Fibroblast of skin of left biceps (primary cell): ENCODE data around the gene METTL6.
"Not testable (repeated sequence)": the region's sequence is repeated elsewhere in the genome, so short reads cannot be mapped to it uniquely, and the experiment has no call there.

Experiments
- DNase-seq, 2 experiments: peaks; one replicate each; pipeline ENCODE4 v3.0.0-alpha.2; 2013; ENCODE audit warnings: low read depth in 2 of 2

METTL6 gene

DNA sequence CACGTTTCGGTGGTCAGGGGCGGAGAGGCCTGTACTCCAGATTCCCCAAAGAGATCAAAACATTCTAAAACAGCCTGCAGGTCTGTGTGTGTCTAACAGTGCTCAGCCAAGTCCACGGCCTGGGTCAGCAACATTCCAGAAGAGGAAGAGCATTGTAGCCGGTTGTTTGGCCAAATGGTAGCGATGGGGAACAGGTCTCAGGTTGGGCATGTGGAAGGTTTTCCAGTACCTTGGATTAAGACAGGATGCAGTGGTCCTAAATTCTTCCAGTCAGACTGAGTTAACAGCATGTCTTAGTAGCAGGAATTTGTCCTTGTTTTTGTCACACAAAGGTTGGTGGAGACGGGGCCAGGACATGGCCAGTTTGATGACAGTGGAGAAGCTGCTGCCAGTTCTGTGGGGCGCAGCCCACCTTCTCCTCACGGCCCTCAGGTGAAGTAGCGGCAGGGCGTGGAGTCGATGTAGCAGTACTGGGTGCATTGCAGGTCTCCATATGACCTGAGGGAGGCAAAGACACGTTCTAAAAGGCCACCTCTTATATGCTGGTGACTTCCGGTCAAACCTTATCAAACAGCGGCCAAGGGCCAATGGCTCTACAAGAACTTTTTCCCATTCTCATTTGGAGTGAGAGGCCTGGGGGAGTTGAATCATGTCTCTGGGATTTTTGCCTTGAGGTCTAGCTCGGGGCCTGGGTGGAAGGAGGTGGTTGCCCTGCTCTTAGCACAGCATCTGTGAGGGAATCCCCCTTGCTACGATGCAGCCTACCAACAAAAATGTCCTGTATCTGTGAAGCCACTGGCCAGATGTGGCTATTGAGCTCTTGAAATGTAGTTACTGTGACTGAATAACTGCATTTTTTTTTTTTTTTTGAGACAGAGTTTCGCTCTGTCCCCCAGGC is 24.1 kb upstream of the METTL6 start:
- no peak for DNase-seq

DNA sequence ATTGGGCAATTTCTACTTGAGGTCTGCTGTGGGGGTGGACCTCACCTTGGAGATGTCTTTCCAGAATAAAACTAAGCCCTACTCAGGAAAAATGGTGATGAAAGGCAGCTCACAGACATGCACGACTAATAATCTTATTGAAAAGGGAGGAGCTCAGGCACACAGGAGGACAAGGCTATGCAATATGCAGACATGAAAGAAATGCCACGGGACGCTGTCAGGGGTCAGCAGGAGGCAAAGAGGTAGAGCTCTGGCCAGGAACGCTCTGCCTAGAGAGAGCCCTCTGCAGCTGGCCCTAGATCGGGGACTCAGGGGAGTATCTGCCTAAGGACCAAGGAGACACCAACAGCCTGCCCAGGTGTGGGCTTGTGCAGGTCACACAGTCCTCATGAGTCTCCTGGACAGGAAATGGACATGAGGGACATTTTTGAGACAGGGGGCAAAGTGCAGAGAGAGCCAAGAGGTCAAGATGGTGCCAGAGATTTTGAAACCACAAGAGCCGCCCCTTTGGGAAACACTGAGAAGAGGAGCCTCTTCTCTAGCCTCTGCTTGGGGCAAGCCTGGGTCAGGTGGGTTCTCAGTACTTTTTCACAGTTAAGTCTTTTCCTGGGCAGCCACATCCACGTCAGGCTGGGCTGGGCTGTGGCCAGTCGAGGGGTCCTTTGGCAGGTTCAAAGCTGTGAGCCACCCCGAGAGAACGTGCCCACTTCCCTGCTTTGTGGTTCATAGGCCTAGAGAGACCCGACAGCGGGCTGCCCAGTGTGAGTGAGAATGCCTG is 23.3 kb upstream of the METTL6 start:
- no peak for DNase-seq

DNA sequence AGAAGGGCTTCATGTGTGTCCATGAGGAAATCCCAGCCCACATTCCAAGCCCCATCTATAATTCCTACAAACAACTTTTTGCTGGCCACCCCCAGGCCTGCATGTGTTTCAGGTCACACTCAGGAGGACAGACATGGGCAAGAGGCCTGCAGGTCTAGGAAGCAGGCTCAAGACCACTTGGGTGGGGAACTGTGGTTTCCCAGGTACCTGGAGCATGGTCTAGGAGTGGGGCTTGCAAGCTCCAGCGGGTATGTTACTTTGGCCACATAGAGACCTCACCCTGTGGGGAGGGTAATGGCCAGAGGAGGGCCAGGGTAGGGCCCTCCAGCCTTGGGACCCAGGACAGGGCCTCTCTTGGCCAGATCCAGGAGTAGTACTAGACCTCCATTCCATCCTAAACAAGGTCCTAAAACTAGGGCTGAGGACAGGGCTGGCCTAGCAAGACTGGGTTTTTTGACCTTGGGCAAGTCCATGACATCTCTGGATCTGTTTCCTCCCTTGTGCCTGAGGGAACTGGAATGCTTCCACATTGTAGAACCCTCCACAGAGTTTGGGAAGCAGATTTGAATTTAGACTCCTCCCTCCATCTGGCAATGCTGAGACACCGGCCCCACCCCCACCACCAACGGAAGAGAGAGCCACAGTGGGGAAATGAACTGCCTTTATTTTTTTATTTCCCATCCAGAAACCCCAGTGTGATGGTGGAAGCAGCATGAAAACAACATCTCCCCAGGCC is 22.3 kb upstream of the METTL6 start:
- DNase-seq: no peak

DNA sequence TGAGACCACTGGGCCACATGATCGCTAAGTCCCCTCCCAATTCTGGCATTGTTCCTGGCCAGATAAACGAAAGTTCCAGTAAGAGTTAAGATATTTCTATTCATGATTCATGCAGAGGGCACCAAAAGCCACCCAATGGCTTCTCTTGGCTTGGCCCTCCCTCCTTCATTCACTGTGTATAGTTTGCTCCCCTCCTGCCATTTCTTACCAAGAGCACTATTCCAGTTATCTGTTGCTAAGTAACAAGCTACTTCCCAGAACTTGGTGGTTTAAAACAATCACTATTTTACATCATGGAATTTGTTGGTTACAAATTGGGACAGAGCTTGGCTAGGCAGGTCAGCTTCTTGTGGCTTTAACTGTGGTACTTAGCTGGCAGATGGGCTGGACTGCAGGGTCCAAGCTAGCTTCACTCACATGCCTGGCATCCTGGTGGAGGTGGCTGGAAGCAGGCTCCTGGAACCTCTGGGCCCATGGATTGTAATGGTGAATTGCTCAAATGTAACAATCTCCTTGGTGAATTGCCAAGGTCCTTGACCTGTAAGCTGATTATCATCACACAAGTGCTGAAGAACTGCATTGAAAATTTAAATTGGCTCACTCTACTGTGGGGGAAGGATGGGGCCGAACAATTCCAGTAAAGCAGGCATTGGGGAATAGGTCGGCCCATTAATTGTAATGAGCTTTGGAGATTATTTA is 16.6 kb upstream of the METTL6 start:
- no peak for DNase-seq

DNA sequence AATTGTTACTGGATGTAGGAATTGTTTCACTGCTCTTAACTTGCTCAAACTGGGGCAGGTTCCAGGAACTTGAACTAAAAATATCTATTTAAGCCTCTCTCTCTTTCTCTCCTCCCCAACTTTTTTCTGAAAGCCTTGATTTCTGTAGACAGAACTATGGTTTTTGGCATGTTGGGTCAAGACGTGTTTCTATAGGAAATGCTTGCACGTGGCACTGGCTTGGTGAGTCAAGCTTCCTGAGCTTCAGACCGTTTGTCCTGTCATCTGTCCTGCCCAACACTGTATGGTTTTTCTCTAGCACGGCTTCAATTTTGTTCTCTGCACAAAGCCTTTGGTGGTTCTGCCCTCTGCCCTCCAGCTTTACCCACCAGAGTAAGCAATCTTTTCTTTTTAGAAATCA is 13.5 kb upstream of the METTL6 start:
- DNase-seq: no peak

DNA sequence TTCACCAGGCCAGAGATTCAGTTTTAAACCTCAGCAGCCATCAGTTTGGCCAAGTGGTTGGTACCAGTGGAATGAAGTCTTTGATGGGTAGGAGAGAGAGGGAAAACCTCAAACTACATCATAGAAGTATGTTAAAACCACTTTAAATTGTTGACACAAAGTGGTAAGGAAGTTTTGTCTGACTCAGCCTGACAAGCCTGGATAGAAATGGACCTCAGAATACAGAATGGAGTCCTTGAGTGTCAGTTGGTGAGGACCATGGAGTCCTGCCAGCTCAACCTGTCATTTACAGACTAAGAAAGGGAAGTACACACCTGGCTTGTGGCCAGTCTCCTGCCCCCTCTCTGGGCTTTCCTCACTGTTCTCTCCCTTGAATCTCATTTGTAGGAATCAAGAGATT is 12.1 kb upstream of the METTL6 start:
- no peak for DNase-seq

DNA sequence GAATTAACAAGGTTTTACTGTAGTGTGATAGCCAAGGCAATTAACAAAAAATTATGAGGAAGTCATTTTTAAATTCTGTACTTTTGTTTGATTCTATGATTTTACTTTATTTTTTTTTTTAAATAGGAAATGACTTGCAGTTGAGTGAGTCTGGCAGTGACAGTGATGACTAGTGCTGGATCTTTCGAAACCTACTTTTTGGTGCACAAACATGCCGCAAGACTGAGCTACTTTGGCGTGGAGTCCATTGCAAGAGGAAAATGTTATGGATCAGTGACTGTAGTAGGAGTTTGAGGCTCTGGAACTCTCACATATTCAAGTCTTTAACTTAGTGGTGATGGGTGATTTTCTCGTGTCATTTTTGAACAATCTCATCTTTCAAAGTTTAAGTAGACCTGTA is 11.6 kb upstream of the METTL6 start:
- DNase-seq: no peak

GRCh38 chr3:15436246-15436645 is 8.9 kb upstream of the METTL6 start:
- DNase-seq: no peak

- DNase-seq: no peak
Observed at GRCh38 chr3:15434756-15435155, 7.4 kb upstream of the METTL6 start.

GRCh38 chr3:15433531-15433930 is 6.2 kb upstream of the METTL6 start:
- DNase-seq: no peak

- no peak for DNase-seq
Observed at GRCh38 chr3:15431256-15431837, 4.0 kb upstream of the METTL6 start.

DNA sequence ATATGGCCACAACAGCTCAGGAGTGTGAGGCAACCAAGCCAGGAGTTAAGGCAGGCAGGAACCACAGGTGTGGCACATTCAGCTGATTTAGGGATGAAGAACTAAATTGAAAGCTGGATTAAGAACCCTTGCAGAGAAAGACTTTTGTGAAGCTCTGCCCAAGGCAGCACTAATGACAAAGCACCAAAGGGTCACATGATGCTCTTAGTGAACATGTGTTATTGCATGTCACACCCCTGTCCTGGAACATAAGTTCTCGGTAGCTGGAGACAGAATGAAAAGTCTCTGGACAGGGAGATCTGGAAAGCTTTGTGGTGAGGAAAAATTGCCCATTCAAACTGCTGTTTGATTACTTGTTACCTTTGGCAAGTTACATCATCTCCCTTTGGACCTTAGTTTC is 3.3 kb upstream of the METTL6 start:
- DNase-seq: no peak

DNA sequence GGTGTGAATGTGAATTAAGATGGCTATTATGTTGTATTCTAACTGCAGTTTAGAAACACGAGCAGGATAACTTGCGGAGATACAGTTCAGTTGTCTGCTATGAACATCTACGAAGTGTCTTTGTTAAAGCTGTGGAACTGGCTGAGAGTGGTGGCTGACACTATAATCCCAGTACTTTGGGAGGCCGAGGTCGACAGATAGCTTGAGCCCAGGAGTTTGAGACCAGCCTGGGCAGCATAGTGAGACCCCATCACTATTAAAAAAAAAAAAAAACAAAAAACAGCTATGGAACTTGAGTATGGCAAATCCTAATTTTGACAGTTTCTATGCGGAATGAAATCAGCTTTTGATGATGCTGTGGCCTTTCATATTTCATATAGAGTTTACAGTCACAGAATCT is 1.7 kb upstream of the METTL6 start:
- DNase-seq: no peak

DNA sequence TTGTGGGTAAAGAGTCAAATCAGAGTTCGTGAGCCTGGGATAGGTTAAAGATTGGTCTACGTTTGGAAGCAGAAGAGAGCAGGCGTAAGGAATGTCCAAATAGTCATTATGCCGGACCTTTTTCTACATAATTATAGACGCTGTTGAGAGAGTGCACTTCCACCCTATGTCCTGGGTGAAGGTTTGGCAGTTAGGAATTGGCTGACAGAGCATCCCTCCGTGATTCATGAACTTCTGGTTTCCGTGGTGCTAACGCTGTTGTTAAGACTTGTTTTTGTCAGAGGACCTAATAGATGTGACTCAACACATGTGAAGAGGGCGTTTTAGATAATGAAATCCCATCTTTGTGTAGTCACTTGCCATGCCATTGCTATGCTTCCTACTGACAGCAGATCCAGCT is 1.2 kb upstream of the METTL6 start:
- DNase-seq: no peak

- no peak for DNase-seq
Observed at GRCh38 chr3:15427981-15428380, 637 bp upstream of the METTL6 start.

DNA sequence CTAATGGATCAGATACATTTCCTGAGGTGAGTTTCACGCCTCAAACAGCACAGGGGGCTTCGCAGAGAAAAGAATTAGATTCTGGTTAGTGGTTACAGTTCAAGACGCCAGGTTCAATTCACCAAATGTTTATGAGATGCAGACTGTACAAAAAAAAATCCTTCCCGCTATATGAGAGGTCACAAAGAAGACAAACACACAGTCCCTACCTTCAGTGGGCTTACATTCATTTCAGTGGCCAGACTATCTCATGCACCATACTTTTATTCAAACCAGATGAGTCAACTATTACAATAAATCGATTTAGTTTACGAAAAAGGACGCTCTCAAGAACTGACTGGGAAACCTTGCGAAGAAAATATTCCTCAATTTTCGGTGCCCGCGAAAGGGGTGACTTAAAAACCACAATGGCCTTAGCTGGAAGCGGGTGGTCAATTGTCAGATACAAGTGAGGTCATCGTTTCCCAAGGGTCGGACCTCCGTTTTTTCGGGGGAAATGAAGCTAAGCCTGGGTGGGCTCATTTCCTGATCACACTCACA is 695 bp downstream of the METTL6 start:
- DNase-seq: no peak

DNA sequence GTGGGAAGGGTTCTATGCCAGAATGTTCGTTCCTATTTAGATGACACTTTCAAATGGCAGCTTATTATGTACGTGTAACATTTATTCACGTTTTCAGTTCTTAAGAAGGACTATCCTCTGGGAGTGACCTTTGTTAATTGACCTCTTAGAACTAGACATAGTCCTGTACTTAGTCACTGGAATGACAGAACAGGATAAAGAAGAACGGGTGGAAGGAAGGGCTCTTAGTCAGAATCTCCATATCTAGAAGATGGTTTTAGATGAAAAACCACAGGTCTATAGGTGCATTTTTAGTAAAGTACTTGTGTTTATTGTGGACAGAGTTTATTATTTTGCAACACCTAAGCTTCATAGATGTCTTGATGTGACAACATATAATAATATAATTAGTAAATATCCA is 6.5 kb downstream of the METTL6 start:
- no peak for DNase-seq

DNA sequence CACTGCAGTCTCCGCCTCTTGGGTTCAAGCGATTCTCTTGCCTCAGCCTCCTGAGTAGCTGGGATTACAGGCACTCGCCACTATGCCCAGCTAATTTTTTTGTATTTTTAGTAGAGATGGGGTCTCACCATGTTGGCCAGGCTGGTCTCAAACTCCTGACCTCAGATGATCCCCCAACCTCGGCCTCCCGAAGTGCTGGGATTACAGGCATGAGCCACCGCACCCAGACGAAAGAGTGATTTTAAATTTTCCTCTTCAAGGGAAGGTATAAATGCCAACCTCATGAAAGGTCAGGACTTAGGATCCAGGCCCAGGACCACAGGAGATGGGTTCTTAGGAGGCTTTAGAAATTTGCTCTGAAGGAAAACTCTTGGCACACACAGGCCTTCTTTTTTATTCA is 16.4 kb downstream of the METTL6 start:
- not testable (repeated sequence) for DNase-seq

DNA sequence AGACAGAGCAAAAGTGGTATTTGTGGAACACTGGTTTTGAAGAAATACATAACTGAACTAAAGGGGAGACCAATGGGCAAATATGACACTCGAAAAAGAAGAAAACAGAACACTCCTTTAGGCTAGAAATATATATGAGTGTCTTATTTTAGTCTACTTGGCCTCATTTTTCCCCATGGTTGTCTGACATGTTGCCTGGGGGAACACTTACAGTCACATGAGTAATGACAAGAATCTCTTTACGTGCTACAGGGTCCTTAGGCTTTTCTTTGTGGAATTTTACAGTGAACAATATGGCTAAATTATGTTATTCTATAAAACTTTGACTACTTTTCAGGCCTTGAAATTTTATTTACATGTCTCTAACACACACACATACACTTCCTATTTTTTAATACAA is 17.6 kb downstream of the METTL6 start:
- no peak for DNase-seq

DNA sequence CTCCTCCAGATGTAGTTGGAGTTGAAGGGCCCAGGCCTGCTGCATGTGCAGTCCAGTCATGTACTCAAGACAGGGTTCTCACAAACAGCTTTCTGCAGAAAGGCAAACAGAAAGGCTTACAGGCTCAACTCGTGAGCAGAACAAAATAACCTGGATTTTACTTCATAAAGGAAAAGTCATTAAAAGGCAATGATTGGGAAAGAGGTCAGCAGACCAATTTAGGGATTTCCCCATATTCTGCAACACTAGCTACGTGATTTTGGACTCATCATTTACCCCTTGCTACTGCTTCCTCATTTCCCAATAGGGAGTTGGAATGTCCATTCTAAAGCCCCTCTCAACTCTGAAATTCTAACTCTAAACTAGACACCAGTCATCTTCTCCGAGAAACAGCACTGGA is 18.1 kb downstream of the METTL6 start:
- no peak for DNase-seq

- DNase-seq: peak; percentile 19 to 24
Observed at GRCh38 chr3:15405448-15406050, 21.8 kb downstream of the METTL6 start.
